HUES64 (cell line): Measurements from ENCODE around the gene ACTN4.

Experiments
- H3K27ac ChIP-seq: 2 replicates; pipeline ENCODE4 v1.7.0; 2013; ENCODE audit warnings: low read depth, low read length, inconsistent platforms
- H3K27me3 ChIP-seq: 2 replicates; pipeline ENCODE4 v1.6.1; 2013; ENCODE audit warnings: mild to moderate bottlenecking, low read length; ENCODE audit not compliant: insufficient read depth
- H3K36me3 ChIP-seq: 2 replicates; pipeline ENCODE4 v1.6.1; 2013; ENCODE audit warnings: mild to moderate bottlenecking, low read length; ENCODE audit not compliant: insufficient read depth
- H3K4me1 ChIP-seq: 2 replicates; pipeline ENCODE4 v1.6.1; 2013; ENCODE audit warnings: mild to moderate bottlenecking, low read length, moderate library complexity; ENCODE audit not compliant: insufficient read depth
- H3K4me3 ChIP-seq: 2 replicates; pipeline ENCODE4 v1.5.1; 2013; ENCODE audit warnings: mild to moderate bottlenecking, low read length, moderate library complexity
- H3K9ac ChIP-seq: 2 replicates; pipeline ENCODE4 v1.6.1; 2013; ENCODE audit warnings: mild to moderate bottlenecking, low read depth, low read length
- H3K9me3 ChIP-seq: 2 replicates; pipeline ENCODE4 v1.6.1; 2013; ENCODE audit warnings: low read depth, low read length; ENCODE audit not compliant: insufficient read depth
- whole genome bisulfite sequencing: fragments of 150-250, 120-280 bp; methylation state at CpG from one replicate; pipeline ENCODE4 v1.1.7; 2013; ENCODE audit warnings: missing lambda C conversion rate; 5-methylcytosine and 5-hydroxymethylcytosine counted together

The ACTN4 gene

GRCh38 chr19:38723990-38724854 lies 76.8 kb downstream of the ACTN4 start:
- Histone ChIP-seq H3K4me1 (no peaks in the 10 kb centered on the region), H3K9me3 (no peaks in the 10 kb centered on the region), H3K36me3 (peaks cover 97% of the 10 kb centered on the region), H3K27ac (no peak overlapping the region), H3K4me3 (no peak overlapping the region), H3K27me3 (no peaks in the 10 kb centered on the region), H3K9ac (no peak overlapping the region)
- 96% methylated on average over 42 of the region's 42 CpGs for WGBS

- H3K4me1 ChIP-seq = no peaks in the 10 kb centered on the region
- 96% methylated on average over 21 of the region's 21 CpGs for WGBS
Measured at GRCh38 chr19:38725469-38726283, 78.2 kb downstream of the ACTN4 start.

GRCh38 chr19:38726284-38726673 lies 78.8 kb downstream of the ACTN4 start:
- H3K9ac ChIP-seq = no peak overlapping the region
- WGBS = 94% methylated on average over 6 of the region's 6 CpGs
- H3K9me3 ChIP-seq = no peaks in the 10 kb centered on the region
- H3K36me3 ChIP-seq = peaks cover 92% of the 10 kb centered on the region
- H3K27me3 ChIP-seq = no peaks in the 10 kb centered on the region
- H3K27ac ChIP-seq = no peak overlapping the region
- no peak overlapping the region for H3K4me3 ChIP-seq
- H3K4me1 ChIP-seq = no peaks in the 10 kb centered on the region

More at GRCh38 chr19:38725469-38726283, 78.2 kb downstream of the ACTN4 start:
- no peak overlapping the region for H3K9ac ChIP-seq
- no peaks in the 10 kb centered on the region for H3K27me3 ChIP-seq
- H3K4me3 ChIP-seq = no peak overlapping the region
- no peaks in the 10 kb centered on the region for H3K9me3 ChIP-seq
- H3K27ac ChIP-seq = no peak overlapping the region
- H3K36me3 ChIP-seq = peaks cover 92% of the 10 kb centered on the region

- Histone ChIP-seq H3K4me3 (no peak overlapping the region), H3K27me3 (no peaks in the 10 kb centered on the region), H3K27ac (no peak overlapping the region), H3K36me3 (peaks cover 91% of the 10 kb centered on the region), H3K9ac (no peak overlapping the region), H3K9me3 (no peaks in the 10 kb centered on the region), H3K4me1 (no peaks in the 10 kb centered on the region)
- 95% methylated on average over 30 of the region's 30 CpGs for WGBS
Measured at GRCh38 chr19:38726761-38727301, 79.4 kb downstream of the ACTN4 start.

GRCh38 chr19:38727306-38727867 lies 79.9 kb downstream of the ACTN4 start:
- WGBS = 92% methylated on average over 17 of the region's 17 CpGs
- no peaks in the 10 kb centered on the region for H3K27me3 ChIP-seq
- peaks cover 89% of the 10 kb centered on the region for H3K36me3 ChIP-seq

GRCh38 chr19:38727868-38728660 lies 80.6 kb downstream of the ACTN4 start:
- Histone ChIP-seq H3K27me3 (no peaks in the 10 kb centered on the region), H3K4me3 (no peak overlapping the region), H3K27ac (no peak overlapping the region), H3K9ac (no peak overlapping the region), H3K36me3 (peaks cover 82% of the 10 kb centered on the region), H3K9me3 (no peaks in the 10 kb centered on the region), H3K4me1 (no peaks in the 10 kb centered on the region)
- 85% methylated on average over 32 of the region's 33 CpGs for WGBS

More at GRCh38 chr19:38727306-38727867, 79.9 kb downstream of the ACTN4 start:
- Histone ChIP-seq H3K4me1 (no peaks in the 10 kb centered on the region), H3K9ac (no peak overlapping the region), H3K9me3 (no peaks in the 10 kb centered on the region), H3K4me3 (no peak overlapping the region), H3K27ac (no peak overlapping the region)

- WGBS = 95% methylated on average over 37 of the region's 37 CpGs
- no peak overlapping the region for H3K4me3 ChIP-seq
- H3K9ac ChIP-seq = no peak overlapping the region
- no peak overlapping the region for H3K27ac ChIP-seq
- H3K9me3 ChIP-seq = no peaks in the 10 kb centered on the region
- H3K36me3 ChIP-seq = peaks cover 73% of the 10 kb centered on the region
- H3K27me3 ChIP-seq = no peaks in the 10 kb centered on the region
- H3K4me1 ChIP-seq = no peaks in the 10 kb centered on the region
Measured at GRCh38 chr19:38728752-38729541, 81.5 kb downstream of the ACTN4 start.

GRCh38 chr19:38729653-38730469 lies 82.4 kb downstream of the ACTN4 start:
- no peaks in the 10 kb centered on the region for H3K27me3 ChIP-seq
- H3K9ac ChIP-seq = no peak overlapping the region
- peaks cover 3% of the 10 kb centered on the region; the same call in 1 of the 2 replicates for H3K4me1 ChIP-seq
- H3K27ac ChIP-seq = no peak overlapping the region
- H3K4me3 ChIP-seq = no peak overlapping the region
- 73% methylated on average over 16 of the region's 17 CpGs for WGBS
- H3K36me3 ChIP-seq = peaks cover 64% of the 10 kb centered on the region
- no peaks in the 10 kb centered on the region for H3K9me3 ChIP-seq

- no peak overlapping the region for H3K27ac ChIP-seq
- 95% methylated on average over 7 of the region's 7 CpGs for WGBS
- no peaks in the 10 kb centered on the region for H3K27me3 ChIP-seq
- peaks cover 59% of the 10 kb centered on the region for H3K36me3 ChIP-seq
- no peak overlapping the region for H3K4me3 ChIP-seq
- H3K9me3 ChIP-seq = no peaks in the 10 kb centered on the region
- peaks cover 4% of the 10 kb centered on the region; the same call in 1 of the 2 replicates for H3K4me1 ChIP-seq
- no peak overlapping the region for H3K9ac ChIP-seq
Measured at GRCh38 chr19:38730470-38730730, 83.0 kb downstream of the ACTN4 start.
